ENCODE data around the gene FLOT2.

The FLOT2 gene, protein sequence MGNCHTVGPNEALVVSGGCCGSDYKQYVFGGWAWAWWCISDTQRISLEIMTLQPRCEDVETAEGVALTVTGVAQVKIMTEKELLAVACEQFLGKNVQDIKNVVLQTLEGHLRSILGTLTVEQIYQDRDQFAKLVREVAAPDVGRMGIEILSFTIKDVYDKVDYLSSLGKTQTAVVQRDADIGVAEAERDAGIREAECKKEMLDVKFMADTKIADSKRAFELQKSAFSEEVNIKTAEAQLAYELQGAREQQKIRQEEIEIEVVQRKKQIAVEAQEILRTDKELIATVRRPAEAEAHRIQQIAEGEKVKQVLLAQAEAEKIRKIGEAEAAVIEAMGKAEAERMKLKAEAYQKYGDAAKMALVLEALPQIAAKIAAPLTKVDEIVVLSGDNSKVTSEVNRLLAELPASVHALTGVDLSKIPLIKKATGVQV

GRCh38 chr17:28896884-28897768 lies at the start of gene FLOT2:
FLOT2 (minus strand) TSS chr17:28897733; CDS start chr17:28897574, 159 bp downstream.
- no peaks in the 10 kb centered on the region for H3K27me3 ChIP-seq (ENCODE audit: control insufficient read depth, insufficient read depth, low read length)
- peak within 1 kb of the TSS; percentile 50 for H3K9ac ChIP-seq
- H3K36me3 ChIP-seq (ENCODE audit: control insufficient read depth, insufficient read depth, low read length) = no peaks in the 10 kb centered on the region
- no peaks in the 10 kb centered on the region for H3K9me3 ChIP-seq (ENCODE audit: control insufficient read depth, low read length)
- no peak for TF ChIP-seq CTCF (IDR thresholded peaks at IDR 0.05)
- peaks cover 4% of the 10 kb centered on the region for H3K4me1 ChIP-seq
- peaks cover 9% of the 10 kb centered on the region for H3K79me2 ChIP-seq
- peak within 1 kb of the TSS; percentile 69 for H3K4me3 ChIP-seq (ENCODE audit: low read depth, low read length)
- H3K4me2 ChIP-seq (ENCODE audit: low read length) = peak within 1 kb of the TSS; percentile 96
- H3K27ac ChIP-seq = peak within 1 kb of the TSS; percentile 91
- peak within 1 kb of the TSS; percentile 97 for H2AFZ ChIP-seq

GRCh38 chr17:28946239-28946638 lies 48.7 kb upstream of the FLOT2 start:
- no peaks in the 10 kb centered on the region for H3K27me3 ChIP-seq (ENCODE audit: control insufficient read depth, insufficient read depth, low read length)
- TF ChIP-seq CTCF (IDR thresholded peaks at IDR 0.05) = no peak
- H3K9ac ChIP-seq = no peak overlapping the region
- peaks cover 22% of the 10 kb centered on the region for H3K4me1 ChIP-seq
- no peak overlapping the region for H3K4me2 ChIP-seq (ENCODE audit: low read length)
- no peaks in the 10 kb centered on the region for H3K9me3 ChIP-seq (ENCODE audit: control insufficient read depth, low read length)
- H3K36me3 ChIP-seq (ENCODE audit: control insufficient read depth, insufficient read depth, low read length) = no peaks in the 10 kb centered on the region
- H3K79me2 ChIP-seq = peaks cover 64% of the 10 kb centered on the region
- no peak overlapping the region for H3K27ac ChIP-seq
- no peak overlapping the region for H3K4me3 ChIP-seq (ENCODE audit: low read depth, low read length)
- no peak overlapping the region for H2AFZ ChIP-seq

GRCh38 chr17:28944862-28945741 lies 47.6 kb upstream of the FLOT2 start:
- no peaks in the 10 kb centered on the region for H3K36me3 ChIP-seq (ENCODE audit: control insufficient read depth, insufficient read depth, low read length)
- H3K9ac ChIP-seq = no peak overlapping the region
- H3K27ac ChIP-seq = no peak overlapping the region
- H3K4me3 ChIP-seq (ENCODE audit: low read depth, low read length) = no peak overlapping the region
- H3K4me2 ChIP-seq (ENCODE audit: low read length) = no peak overlapping the region
- no peak for TF ChIP-seq CTCF (IDR thresholded peaks at IDR 0.05)
- H3K9me3 ChIP-seq (ENCODE audit: control insufficient read depth, low read length) = no peaks in the 10 kb centered on the region
- H3K27me3 ChIP-seq (ENCODE audit: control insufficient read depth, insufficient read depth, low read length) = no peaks in the 10 kb centered on the region
- no peak overlapping the region for H2AFZ ChIP-seq
- peaks cover 74% of the 10 kb centered on the region for H3K79me2 ChIP-seq
- H3K4me1 ChIP-seq = peaks cover 22% of the 10 kb centered on the region

GRCh38 chr17:28944343-28944742 lies 46.8 kb upstream of the FLOT2 start:
- H3K27ac ChIP-seq = no peak overlapping the region
- no peak overlapping the region for H3K4me3 ChIP-seq (ENCODE audit: low read depth, low read length)
- peaks cover 29% of the 10 kb centered on the region for H3K4me1 ChIP-seq
- H3K9ac ChIP-seq = no peak overlapping the region
- peaks cover 80% of the 10 kb centered on the region for H3K79me2 ChIP-seq
- no peak overlapping the region for H2AFZ ChIP-seq
- TF ChIP-seq CTCF (IDR thresholded peaks at IDR 0.05) = no peak
- H3K4me2 ChIP-seq (ENCODE audit: low read length) = no peak overlapping the region
- H3K9me3 ChIP-seq (ENCODE audit: control insufficient read depth, low read length) = no peaks in the 10 kb centered on the region
- no peaks in the 10 kb centered on the region for H3K36me3 ChIP-seq (ENCODE audit: control insufficient read depth, insufficient read depth, low read length)
- no peaks in the 10 kb centered on the region for H3K27me3 ChIP-seq (ENCODE audit: control insufficient read depth, insufficient read depth, low read length)

Measured in parathyroid adenoma (tissue), 2 donors.